ENCODE data around the gene CEP85. TPM values are rescaled to one million over a fixed set of nuclear protein-coding genes. Genes with fewer than 3 reads are reported as not detected.

CEP85 gene
- total RNA-seq, 3 donors from 2014 or later = 4.8 to 11.7 (median 7.5) TPM

DNA sequence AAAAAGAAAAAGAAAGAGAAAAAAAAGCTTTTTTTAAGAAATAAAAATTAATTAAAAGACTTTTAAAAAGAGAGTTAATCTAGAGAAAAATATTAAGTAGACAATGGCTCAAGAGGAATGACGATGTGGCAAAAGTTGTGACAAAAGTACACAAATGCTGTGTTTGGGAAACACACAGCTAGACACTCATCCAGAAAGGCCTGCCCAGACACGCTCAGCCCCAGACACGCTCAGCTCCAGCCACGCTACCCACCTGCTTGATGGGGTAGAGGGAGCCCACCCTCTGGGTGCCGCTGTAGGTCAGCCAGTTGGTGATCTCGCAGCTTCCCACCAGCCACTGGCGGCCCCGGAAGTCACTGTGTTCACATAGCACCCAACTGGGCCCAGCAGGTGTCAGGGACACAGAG is 94.0 kb downstream of the CEP85 start:
- no peak overlapping the region for H3K4me3 ChIP-seq
- TF ChIP-seq POLR2A (IDR thresholded peaks at IDR 0.05) = no peak
- TF ChIP-seq, protein P1, sequence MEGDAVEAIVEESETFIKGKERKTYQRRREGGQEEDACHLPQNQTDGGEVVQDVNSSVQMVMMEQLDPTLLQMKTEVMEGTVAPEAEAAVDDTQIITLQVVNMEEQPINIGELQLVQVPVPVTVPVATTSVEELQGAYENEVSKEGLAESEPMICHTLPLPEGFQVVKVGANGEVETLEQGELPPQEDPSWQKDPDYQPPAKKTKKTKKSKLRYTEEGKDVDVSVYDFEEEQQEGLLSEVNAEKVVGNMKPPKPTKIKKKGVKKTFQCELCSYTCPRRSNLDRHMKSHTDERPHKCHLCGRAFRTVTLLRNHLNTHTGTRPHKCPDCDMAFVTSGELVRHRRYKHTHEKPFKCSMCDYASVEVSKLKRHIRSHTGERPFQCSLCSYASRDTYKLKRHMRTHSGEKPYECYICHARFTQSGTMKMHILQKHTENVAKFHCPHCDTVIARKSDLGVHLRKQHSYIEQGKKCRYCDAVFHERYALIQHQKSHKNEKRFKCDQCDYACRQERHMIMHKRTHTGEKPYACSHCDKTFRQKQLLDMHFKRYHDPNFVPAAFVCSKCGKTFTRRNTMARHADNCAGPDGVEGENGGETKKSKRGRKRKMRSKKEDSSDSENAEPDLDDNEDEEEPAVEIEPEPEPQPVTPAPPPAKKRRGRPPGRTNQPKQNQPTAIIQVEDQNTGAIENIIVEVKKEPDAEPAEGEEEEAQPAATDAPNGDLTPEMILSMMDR (IDR thresholded peaks at IDR 0.05) = no peak
- no peak for TF ChIP-seq POLR2AphosphoS5 (IDR thresholded peaks at IDR 0.05)
- no peak overlapping the region for H3K27ac ChIP-seq
- no peaks in the 10 kb centered on the region for H3K4me1 ChIP-seq
- DNase-seq (ENCODE audit: low spot score in 2 of 2) = no peak
- intact Hi-C loops (cut with DNase I; ENCODE audit: low total_unique reads) = no loop called here
- no peaks in the 10 kb centered on the region for H3K36me3 ChIP-seq
- no peaks in the 10 kb centered on the region for H3K9me3 ChIP-seq
- H3K27me3 ChIP-seq = no peaks in the 10 kb centered on the region

Other genes with a start within 250 kb of the CEP85 start
- 10 to 100 TPM in 1 of 3 donors, 1 to 10 TPM in 2; 8.2 to 19.9 (median 9.8) TPM for gene PAFAH2, start 236.1 kb upstream of the CEP85 start, total RNA-seq
- gene EXTL1, start 212.4 kb upstream of the CEP85 start, total RNA-seq = 1 to 10 TPM in 1 of 3 donors, under 1 TPM in 1, not detected in 1; 0.98 to 2.8 TPM
- gene SLC30A2, start 188.1 kb upstream of the CEP85 start, total RNA-seq = 1 to 10 TPM in 1 of 3 donors, under 1 TPM in 2; 0.16 to 1.3 (median 0.33) TPM
- gene TRIM63, start 166.6 kb upstream of the CEP85 start, total RNA-seq = 1 to 10 TPM in 2 of 3 donors, not detected in 1; 2.2 to 4.0 TPM
- 10 to 100 TPM in 1 of 3 donors, 1 to 10 TPM in 2; 9.2 to 17.3 (median 9.3) TPM for gene PDIK1L, start 122.4 kb upstream of the CEP85 start, total RNA-seq
- 1 to 10 TPM; 3.4 to 9.1 (median 6.2) TPM for gene FAM110D, start 75.1 kb upstream of the CEP85 start, total RNA-seq
- not detected for gene C1orf232, start 65.2 kb upstream of the CEP85 start, total RNA-seq
- gene ZNF593, start 64.3 kb upstream of the CEP85 start, total RNA-seq = 10 to 100 TPM; 26.4 to 39.7 (median 31.9) TPM
- gene ZNF593OS, start 62.4 kb upstream of the CEP85 start, total RNA-seq = not detected
- gene CNKSR1, start 56.7 kb upstream of the CEP85 start, total RNA-seq = 10 to 100 TPM in 2 of 3 donors, 1 to 10 TPM in 1; 2.2 to 28.2 (median 22.3) TPM
- gene CATSPER4, start 43.6 kb upstream of the CEP85 start, total RNA-seq = not detected
- 10 to 100 TPM; 27.5 to 55.7 (median 50.1) TPM for gene SH3BGRL3, start 45.9 kb downstream of the CEP85 start, total RNA-seq
- 10 to 100 TPM; 15.0 to 25.5 (median 24.9) TPM for gene UBXN11, start 72.4 kb downstream of the CEP85 start, total RNA-seq
- 10 to 100 TPM in 2 of 3 donors, 1 to 10 TPM in 1; 8.3 to 12.8 (median 12.3) TPM for gene CD52, start 83.8 kb downstream of the CEP85 start, total RNA-seq
- gene CRYBG2, start 119.9 kb downstream of the CEP85 start, total RNA-seq = under 1 TPM in 1 of 3 donors, not detected in 2; 0.66 TPM
- under 1 TPM in 2 of 3 donors, not detected in 1; 0.48 to 0.59 TPM for gene ZNF683, start 138.6 kb downstream of the CEP85 start, total RNA-seq
- not detected for gene LIN28A, start 176.6 kb downstream of the CEP85 start, total RNA-seq
- 10 to 100 TPM; 37.0 to 85.9 (median 42.9) TPM for gene DHDDS, start 198.1 kb downstream of the CEP85 start, total RNA-seq
- 100 to 1,000 TPM; 192 to 261 (median 204) TPM for gene HMGN2, start 238.2 kb downstream of the CEP85 start, total RNA-seq